RKO (cell line): Measurements from ENCODE around the gene SH3RF1.
A peak's percentile ranks its signal among the peaks of the same experiment; 100 is the strongest.

ENCODE experiments used
- DNase-seq: peaks from one replicate; pipeline ENCODE4 v3.0.0-alpha.2; 2016; ENCODE audit warnings: low spot score

SH3RF1 gene

DNA sequence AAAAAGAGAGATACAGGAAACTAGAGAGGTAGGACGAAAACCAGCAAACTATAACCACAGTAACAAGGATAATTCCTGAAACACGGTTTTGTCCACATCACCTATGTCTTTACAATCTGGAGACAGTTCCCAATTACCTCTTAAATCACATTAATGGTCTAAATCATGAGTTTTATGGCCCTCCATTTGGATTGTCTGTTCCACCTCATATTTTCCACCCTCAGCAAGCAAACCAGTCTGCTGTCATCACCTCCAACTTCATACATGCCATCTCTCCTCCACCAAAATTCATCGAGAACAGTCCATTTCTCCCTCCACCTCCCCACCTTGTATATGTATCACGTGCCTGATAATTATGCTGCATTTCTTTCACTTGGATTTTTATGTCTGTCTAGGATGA lies 107.3 kb downstream of the SH3RF1 start:
- DNase-seq, result no peak

DNA sequence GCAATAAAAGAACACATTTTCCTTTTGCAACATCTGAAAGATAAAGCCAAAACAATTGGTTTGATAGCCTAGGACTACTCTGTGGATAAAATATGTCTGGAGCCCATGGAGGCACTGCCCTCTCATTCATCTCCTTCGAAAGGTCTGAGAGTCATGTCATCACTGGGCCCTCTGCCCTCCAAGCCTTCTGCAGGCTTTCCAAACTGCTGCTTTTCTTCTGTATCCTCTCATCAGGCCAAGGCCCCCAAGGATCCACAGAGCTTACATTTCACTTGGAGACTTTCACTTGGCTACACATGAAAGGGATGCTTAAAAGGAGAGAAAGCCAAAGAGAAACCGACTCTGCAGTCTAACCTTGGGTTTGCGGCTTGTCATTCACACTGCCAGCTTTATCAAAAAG lies 109.9 kb downstream of the SH3RF1 start:
- no peak for DNase-seq

DNA sequence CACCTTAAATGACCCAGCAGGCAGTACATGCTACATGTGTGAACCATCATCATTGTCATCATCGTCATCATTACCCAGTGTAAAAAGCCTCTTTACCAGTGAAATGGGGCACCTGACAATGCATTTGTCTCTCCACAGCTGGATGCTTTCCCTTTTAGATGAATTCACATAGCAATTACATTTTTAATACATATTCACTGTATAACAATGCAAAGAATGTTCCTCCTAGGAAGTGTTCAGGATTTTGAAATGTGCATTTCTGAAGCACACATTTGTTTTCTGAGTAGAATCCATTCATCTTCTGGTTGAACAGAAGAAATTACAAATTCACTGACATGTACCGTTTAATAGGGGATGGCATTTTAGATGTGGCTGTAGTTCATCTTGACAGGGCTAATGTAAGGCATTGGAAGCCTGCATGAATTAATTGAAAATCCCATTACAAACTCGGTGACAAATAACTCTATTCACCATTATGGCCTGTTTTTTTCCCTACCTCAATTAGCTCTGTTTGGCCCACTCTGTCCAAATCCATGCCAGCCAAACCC lies 111.1 kb downstream of the SH3RF1 start:
- no peak for DNase-seq

DNA sequence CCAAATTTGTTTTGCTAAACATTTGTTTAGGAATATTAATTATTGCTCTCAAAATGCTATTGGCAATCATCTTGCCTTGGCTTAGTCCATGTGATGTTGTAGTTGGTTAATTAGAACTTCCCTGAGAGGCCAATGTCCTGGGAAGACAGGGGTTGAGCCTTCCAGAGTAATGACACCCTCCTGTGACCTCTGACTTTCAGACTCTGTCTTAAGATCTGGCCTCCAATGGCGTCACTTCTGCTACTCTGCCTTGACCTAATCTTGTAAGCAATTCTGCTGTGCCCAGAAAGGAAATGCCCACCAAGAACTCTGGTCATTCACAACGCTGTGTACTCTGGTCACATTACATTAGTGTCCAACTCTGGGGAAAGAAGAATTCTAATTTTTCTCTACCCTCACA lies 111.9 kb downstream of the SH3RF1 start:
- no peak for DNase-seq

DNA sequence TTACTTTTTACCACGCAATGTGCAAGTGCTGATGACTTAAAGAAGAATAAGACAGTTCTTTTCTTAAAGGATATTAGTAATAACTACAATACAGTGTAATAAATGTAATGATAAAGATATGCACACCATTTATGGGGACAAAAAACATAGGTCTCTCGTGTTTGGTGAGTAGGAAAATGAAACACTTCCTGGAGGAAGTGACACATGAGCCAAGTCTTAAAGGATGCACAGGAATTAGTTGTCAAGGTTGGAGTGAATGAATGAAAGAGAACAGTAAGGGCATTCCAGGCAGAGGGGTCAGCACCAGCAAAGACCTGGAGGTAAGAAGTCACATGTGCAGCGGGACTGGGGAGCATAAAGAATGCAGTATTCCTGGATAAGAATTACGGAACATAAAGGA lies 112.7 kb downstream of the SH3RF1 start:
- DNase-seq, result peak; percentile 13

DNA sequence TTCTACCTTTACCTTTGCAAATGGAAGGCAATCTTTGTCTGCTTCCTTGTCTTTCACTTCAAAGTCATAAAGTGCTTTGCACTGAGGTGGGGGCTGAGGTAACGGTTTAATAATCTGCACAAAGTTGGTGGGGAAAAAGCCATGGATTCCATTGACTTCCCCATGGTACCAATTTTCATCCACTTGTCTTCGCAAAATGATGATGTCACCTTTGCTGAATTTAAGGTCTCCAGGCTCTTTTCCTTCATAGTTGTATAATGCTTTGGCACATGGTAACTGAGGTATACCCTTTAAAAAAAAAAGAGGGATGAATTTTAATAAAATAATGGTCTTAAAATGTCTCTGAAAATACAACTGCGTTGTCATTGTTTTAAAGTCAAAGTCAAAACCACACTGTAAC lies 114.4 kb downstream of the SH3RF1 start:
- DNase-seq, result no peak

DNA sequence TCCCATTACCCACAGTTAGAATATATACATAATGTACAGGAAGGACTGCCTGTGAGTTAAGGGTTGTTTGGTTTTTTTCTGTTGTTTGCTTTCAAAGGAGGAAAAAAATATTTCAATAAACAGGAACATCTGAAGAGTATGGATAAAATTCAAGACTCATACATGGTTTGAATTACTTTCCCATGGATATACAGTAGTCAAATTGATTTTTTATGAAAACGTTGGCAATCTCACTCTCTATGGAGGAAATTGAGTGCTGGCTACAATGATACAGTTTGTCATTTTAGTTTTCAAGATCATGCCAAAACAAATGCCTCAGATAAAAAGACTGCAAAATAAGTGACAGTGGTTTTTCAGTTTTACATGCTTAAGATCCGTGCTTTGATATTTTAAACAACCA lies 116.6 kb downstream of the SH3RF1 start:
- DNase-seq, result no peak

DNA sequence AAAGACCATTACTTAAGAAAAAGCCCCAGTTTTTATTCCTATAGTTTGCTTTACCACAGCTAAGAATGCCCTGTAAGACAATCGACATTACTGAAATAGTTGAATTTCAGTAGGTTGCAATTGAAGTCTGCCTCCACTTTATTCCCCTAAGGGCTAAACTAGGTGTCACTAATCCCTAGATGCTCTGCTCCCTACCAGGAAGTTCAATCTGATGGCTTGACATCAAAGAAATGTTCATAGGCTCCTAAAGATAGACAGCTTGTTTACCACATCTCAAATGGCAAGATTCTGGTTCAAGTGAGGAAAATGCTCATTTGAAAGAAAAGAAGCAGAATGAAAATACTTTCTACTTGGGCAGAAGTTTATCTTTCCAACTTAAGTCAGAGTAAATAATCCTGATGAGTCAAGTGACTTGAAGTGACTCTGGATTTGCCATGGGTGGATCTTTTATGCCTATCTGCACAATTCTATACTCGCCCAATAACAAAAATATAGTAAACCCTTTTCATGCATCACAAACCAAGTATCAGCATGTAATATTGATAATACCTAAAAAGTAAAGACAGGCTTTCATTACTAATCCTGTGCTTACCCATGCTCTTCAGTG lies 117.2 kb downstream of the SH3RF1 start:
- no peak for DNase-seq

DNA sequence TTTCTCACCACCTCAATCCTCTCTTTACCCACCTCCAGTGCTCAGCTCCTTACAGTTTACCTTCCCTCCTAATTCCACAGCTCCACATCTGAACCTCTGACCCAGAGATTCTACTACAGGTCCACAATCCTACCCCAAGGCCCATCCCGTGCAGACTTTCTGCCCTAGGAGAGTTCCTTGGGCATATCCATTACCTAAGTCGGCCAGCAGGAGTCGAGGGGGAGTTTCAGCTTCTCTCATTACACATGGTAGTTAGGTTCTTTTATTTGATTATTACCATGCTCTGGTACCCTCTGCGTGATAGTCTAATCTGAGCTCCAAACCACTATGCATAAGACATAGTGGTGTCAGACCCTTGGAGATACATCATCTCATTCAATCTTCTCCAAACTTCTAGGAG lies 117.9 kb downstream of the SH3RF1 start:
- no peak for DNase-seq

DNA sequence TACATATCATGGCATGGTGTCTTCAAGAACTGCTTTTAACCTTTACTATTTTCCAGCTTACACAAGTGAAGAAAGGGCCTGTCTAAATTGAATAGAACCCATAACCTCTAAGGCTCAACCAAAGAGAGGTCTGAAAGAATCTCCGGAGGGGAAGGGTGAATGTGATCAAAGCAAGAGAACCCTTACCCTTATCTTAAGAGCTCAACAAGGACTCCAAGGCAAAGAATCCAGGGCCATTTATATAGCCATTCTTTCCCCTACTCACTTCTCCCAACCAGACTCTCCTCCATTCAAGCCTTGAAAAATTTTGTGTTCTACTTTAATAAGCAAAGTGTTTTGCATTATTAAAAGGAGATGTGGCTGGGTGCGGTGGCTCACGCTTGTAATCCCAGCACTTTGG lies 118.7 kb downstream of the SH3RF1 start:
- DNase-seq, result no peak

DNA sequence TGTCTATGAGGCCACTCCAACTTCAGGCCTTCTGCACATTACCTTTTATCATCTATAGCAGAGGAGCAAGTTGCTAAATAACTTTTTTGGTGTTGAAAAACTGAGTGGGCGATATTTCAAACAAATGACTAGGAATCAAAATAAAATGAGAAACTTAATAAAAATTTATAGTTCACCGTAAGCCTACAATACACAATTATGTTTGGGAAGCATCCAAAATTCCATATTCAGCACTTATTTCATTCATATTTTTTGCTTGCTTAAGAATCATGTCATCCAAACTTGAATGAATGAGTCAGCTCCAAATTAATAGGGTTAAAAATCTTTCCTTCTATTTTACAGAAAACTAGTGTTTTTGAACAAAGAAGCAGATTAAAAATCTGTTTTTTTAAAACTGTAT lies 119.1 kb downstream of the SH3RF1 start:
- DNase-seq, result no peak

DNA sequence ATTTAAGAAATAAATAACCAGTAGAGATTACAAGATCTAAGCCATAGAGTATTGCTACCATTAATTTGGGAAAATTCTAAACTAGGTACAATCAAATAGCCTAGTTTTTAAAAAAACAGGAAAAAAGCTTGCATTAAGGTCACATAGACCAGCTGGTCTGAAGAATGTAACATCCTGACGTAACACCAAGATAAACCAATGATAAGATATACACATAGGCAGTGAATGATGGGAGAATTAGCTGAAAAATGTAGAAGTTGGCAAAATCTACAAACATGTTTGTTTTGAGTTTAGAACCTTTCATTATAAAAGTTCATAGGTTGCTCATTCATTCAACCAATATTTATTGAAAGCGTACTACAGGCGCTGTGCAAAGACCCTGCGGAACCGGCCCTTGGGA lies 120.0 kb downstream of the SH3RF1 start:
- no peak for DNase-seq

DNA sequence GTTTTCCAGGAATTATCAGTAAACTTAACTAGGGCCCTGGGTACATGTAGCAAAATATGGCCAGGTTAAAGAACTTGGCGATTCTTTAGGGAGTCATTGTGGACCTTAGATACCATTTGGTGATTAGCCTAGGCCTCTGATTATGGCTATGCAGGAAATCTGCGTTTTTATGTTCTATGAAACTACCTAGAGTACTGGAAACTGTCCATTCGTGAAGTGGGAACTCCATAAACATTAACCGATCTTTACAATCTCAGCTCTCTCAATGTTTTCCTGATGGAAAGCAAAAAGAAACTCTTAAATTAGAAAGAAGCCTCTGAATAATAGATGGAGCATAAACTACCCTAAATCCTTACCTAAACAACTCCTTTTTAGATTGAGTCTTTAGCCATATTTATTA lies 121.9 kb downstream of the SH3RF1 start:
- no peak for DNase-seq

DNA sequence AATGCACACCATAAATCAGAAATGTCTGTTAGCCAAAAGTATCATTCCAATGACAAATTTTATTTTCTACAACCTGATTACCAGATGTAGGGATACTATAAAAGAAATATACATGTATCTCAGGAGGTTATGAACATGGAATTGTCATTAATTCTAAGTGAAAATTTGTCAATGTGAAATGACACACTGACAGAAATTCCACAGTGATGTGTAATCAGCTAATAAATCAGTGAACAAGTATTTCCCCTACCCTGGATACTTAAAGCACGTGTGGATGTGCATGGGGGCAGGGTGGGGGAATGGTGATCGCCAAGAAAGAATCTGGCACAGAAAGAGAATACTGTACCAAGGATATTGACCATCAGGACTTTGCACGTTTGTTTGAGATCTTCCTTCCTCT lies 123.6 kb downstream of the SH3RF1 start:
- DNase-seq, result peak; percentile 49

DNA sequence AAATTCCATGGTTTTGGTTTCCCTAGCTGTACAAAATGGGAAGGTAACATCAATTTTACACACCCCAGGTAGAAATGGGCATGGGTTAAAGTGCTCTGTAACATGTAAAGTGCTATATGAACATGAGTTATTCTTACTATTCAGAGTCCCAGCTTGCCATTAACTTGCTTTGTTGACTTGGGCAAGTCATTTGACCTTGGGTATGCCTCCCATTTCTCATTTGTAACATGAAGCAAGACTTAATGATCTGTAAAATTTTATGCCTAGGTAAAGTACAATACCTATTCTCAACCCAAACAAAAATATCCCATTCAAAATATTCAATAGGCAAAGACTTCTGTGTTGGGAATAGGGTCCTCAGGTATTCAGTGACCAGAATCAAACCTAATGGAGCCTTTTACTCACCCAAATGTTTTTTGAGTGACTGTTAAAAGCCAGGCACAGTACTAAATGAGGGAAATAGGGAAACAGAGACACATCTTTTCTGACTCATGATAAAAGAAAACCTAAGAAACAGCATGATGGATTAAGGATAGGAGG lies 126.6 kb downstream of the SH3RF1 start:
- no peak for DNase-seq

DNA sequence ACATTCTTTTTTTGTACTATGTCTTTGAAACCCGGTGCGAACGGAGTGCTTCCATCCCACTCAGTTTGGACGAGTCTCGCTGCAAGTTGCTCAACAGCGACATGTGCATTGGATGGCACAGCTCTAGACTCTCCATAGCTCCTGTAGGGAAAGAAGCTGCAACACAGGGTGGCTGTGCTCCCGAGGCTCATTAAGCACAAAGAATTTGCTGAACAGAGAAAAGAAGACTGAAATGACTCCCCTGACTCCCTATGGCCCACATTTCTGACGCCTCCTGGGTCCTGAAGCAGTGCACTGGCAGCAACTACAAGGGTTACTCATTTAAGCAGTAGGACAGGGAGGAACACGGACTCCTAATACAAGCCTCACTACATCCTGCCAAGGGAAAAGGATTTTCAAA lies 127.4 kb downstream of the SH3RF1 start:
- DNase-seq, result no peak

DNA sequence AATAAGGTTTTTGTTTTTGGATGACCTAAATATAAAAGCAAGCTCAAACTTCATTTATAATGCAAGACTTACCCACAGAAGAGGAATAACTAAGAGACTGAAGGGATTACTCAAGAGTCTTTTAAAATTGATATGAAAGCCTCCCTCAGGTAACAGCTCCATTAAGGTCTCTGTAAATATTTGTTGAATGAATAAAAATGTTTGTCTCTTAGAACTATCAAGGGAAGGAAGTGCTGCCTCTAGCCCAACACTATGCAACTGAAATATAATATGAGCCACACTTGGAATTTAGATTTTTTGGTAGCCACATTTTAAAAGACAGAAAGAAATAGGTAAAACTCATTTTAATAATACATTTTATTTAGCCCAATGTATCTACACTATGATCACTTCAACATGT lies 127.8 kb downstream of the SH3RF1 start:
- no peak for DNase-seq

DNA sequence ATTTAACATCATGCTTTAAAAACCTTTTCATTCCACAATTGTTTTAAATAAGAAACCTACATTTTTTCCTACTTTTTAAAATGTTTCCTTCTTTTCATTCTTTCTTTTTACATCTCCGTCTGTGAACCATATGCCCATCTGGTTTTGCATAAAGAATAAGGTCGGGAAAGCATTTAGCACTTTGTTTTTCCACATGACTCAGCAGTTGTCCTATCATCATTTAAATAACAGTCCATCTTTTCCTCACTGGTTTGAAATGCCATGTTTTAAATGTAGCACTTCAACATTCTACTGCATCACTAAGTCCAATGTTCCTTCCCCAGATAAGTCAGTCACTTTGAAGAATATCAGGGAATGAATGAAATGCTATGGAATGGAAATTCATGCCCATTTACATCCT lies 128.4 kb downstream of the SH3RF1 start:
- no peak for DNase-seq

DNA sequence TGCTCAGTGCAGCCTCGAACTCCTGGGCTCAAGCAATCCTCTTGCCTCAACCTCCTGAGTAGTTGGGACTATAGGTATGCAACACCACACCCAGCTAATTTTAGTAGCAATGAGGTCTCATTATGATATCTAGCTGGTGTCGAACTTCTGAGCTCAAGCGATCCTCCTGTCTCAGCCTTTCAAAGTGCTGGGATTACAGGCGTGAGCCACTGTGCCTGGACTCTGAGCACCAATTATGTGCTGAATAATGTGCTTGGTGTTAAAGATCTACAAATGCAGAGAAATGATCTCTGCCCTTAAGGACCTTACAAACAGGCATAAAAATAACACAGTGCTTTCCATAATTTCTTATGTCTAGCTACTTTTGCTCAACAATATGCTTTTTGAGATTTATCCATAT lies 131.7 kb downstream of the SH3RF1 start:
- no peak for DNase-seq

DNA sequence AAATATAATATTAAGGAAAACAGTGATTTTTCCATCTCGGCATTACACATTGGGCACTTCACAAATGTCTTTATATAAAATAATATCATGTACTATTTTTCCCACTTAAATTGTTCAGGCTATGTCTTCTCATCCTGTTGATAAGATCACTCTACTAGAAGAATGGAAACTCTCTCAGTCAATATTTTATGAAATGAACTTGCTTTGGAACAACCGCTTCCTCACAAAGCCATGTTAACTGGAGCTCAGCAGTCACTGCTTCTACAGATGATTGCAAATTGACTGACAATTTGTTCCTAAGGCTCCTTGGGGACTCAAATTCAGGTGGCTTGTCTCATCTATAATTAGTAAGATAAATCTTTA lies 133.2 kb downstream of the SH3RF1 start:
- DNase-seq, result no peak

DNA sequence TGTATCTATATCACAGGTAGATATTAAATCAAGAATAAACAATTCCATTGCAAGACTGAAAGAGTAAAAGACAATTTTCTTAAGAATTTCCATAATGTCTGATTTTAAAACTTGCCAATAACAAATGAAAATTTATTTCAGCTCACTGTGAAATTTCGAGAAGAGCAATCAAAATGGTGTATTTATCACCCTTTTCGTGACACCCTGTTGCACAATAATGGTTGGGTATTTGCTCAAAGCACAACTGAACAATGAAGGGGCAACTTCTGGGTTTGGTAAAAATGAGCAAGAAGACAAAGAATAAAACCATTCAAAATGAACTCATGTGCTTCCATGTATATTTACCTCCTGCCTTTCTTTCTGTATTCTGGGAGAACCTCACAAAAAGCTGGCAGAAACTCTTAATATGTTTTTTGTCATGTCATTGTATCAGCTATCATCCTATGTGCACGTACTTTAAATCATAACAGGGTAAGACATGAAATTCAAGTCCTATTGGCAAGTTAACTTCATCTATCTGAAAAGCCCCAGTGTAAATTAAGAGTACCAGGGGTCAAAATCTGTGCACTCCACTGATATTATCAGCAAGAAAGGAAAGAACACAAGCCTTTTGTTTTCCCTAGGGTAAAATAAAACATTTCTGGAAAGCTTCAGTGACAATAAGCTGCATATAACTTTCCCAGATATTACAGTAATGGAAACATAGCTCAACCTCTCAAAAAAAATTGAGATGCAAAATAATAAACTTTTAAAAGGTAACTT lies 133.8 kb downstream of the SH3RF1 start:
- no peak for DNase-seq

DNA sequence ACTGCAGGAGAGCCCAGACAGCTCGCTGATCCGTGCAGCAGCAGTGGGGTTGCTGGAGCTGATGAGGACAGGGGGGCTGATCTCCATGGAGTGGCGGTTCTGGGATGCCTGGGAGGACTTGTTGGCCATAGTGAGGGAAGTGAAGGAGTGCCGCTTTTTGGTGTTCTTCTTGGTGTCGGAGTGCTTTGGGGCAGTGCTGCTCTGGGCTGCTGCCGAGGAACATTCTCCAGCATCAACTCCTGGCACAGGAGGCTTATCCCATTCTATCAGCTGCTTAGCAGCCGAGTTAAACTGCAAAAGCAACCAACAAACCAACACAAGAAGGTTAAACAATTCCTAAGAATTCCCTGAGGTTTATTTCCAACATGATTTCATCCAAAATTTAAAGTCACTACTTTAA lies 134.4 kb downstream of the SH3RF1 start:
- DNase-seq, result no peak

DNA sequence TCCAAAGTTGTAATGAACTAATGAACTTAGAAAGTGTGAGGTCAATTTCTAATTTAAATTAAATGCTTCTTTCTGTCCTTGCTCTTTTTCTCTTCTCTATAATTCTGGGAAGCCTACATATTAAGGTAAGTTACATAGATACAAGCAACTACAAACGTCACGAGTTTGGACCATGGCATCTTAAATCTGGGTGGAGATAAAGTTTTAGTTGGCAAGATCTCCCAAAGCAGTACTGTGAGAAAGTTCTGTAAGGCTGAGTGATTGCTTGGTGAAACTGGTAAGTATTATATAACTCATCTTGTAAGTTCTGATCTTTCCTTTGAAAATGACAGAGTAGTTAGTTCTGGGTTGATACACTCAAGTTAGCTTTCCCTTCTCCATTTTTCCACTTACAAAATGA lies 135.0 kb downstream of the SH3RF1 start:
- DNase-seq, result no peak

DNA sequence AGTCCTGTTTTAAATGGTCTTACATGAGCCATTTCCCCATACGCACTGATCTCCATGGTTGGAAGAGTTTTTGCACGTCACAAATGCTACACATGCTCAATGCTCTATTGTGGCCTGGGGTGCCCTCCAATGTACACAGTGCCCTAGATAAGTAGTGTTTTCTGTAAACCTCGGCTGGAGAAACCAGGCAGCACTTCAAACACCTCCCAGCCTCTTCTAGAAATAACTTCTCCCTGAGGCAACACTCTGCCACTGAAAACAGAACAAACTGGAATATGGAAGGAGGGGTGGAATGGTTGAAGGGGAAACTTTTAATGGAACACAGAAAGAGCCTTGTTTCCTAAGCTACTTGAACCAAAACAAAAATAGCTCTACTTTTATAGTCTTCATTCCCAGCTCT lies 136.8 kb downstream of the SH3RF1 start:
- no peak for DNase-seq
